ENCODE measurements around the gene SPATA2.
"Not testable (repeated sequence)": the region's sequence is repeated elsewhere in the genome, so short reads cannot be mapped to it uniquely, and the experiment has no call there.

SPATA2 gene

DNA sequence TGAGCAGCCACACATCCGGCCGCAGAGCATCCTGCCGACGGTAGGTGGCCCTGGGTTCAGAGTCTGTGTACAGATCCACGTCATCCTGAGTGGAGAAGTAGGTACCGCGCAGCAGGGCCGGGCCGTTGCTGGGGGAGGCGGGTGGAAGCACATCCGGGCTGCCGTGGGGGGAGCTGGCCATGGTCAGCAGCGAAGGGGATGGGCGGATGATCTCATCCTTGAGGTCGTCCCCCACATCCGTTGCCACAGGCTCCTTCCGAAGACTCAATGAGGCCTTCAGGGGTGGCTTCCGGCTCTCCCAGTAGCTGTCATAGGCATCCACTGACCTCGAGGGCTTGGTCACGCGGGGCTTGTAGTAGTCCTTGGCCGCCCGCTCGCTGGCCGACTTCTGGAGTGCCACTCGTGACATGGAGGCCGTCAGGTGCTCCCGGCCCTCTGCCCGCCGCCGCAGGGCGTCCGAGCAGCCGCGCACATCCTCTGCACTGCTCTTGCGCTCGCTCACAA is 9.2 kb downstream of the SPATA2 start:
- DNase-seq (ENCODE audit: low read depth in 2 of 3, low spot score in 1 of 3) = no peak

DNA sequence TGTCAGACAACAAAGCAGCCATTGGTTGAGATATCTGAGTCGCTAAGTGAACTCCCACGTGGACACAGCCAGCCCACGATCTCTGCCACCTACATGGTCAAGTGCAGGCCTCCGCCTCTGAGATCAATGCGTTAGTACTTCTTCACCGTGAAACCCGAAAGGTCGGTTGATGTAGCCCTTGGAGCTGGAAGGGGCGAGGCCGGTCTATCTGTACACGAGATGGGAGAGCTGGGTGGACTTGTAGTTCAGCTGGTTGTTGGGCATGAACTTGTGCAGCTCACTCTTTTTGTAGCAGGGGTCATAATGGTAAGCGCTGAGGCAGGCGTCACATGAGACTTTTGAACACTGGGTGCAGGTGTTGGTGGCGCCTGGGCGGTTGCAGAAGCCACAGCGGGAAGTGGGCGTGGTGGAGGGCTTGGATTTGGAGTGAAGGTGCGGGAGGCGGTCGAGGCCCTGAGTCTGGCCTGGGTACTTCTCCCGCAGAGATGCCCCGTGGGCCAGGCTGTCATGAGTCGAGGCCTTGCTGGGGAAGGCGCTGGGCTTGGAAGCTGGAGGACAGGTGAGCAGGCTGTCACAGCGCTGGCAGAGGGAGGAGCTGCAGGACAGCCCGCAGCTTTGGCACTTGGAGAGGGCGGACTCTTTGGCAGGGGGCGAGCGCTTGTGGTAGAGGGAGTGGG is 9.8 kb downstream of the SPATA2 start:
- no peak for DNase-seq (ENCODE audit: low read depth in 2 of 3, low spot score in 1 of 3)

DNA sequence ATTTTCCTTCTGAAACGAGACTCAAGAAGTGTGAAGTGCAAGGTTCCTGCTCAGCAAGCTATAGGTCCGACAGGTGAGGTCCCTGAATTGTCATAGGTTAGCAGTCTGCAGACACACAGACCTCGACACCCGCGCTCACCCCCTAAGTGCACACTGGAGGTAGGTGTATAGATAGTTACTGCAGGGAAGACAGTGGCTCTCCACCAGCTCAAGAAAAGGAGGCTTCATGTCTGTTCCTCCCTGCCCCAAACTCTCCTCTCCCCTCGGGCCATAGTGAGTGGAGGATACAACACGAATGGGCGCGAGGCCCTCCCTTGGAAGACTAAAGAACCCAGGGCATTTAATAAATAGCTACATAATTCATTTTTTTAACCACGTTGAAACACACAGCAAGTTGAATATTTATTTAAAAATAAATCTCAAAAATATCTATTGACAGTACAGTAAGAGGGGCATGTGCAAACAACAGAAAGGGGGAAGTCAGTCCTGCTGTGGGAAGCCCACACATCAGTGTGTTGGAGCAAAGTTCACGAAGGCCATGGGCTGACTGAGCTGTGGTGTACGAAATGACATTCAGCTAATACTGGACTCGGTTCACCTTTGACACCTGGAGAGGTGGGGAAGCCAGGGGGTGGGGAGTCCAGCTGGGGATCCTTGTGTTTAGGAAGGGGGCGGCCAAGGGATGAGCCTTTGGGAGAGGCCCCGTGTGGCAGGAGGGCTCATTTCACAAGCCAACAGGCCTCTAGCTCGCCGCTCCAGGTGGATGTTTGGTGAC is 10.7 kb downstream of the SPATA2 start:
- DNase-seq (ENCODE audit: low read depth in 2 of 3, low spot score in 1 of 3) = no peak

DNA sequence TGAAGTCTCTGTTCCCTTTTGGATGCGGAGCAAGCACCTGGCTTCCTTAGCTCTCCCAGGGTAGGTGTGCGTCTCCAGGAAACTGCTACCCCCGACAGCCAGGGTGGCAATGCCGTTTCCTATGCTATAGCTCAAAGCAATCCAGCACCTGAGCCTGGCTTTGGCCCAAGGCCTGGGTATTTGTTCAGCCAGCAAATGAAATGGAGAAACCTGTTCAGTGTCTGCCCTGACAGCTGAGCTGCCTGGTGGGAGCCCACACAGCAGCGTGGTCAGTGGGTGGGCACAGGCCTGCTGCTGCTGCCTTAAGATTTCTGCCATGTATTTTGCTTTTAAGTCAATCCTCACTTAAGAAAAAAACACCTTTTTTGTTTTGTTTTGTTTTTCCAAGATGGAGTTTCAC is 13.7 kb downstream of the SPATA2 start:
- no peak for DNase-seq (ENCODE audit: low read depth in 2 of 3, low spot score in 1 of 3)

DNA sequence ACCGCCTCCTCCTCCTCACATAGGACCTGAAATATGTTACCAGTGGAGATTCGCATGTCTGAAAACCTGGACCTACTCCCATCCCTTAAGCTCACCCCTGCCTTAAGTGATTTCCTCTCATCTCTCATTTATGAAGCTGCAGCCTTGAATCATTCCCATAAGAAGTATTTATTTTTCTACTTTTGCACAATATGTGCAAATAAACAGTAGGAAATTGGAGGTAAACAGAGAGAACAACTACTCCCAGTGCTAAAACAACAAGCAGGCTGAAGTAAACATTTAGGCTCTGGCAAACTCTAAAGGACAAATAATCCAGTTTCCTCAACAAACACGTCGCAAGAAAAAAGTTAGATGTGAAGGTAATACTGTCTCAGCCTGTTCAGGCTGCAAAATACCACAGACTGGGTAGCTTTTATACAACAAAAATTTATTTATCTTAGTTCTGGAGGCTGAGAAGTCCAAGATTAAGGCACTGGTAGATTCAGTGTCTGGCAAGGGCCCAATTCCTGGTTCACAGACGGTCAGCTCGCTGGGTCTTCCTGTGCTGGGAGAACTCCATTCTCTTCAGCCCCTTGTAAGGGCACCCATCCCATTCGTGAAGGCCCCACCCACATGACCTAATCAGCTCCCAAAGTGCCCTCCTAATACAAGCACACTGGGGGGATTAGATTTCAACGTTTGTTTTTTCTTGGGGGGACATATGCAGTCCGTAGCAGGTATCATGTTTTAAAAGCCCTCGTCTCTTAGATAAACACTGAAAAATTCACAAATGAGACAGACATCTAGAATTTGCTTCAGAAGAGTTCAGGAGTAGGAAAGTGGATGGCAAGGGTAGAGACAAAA is 15.6 kb downstream of the SPATA2 start:
- no peak for DNase-seq (ENCODE audit: low read depth in 2 of 3, low spot score in 1 of 3)

DNA sequence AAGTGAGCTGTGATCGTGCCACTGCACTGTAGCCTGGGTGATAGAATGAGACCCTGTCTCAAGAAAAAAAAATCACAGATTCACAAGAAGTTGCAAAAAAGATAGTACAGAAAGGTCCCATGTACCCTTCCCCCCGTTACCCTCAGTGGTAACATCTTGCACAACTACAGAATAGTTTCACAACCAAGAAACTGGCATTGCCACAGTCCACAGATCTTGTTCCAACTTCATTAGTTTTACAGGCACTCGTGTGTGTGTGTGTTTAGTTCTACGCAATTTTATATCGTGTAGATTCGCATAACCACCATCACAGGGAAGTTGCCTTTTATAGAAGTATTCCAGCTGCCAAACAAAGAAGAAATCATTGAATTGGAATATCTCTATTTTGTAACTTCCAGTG is 19.1 kb downstream of the SPATA2 start:
- no peak for DNase-seq (ENCODE audit: low read depth in 2 of 3, low spot score in 1 of 3)

DNA sequence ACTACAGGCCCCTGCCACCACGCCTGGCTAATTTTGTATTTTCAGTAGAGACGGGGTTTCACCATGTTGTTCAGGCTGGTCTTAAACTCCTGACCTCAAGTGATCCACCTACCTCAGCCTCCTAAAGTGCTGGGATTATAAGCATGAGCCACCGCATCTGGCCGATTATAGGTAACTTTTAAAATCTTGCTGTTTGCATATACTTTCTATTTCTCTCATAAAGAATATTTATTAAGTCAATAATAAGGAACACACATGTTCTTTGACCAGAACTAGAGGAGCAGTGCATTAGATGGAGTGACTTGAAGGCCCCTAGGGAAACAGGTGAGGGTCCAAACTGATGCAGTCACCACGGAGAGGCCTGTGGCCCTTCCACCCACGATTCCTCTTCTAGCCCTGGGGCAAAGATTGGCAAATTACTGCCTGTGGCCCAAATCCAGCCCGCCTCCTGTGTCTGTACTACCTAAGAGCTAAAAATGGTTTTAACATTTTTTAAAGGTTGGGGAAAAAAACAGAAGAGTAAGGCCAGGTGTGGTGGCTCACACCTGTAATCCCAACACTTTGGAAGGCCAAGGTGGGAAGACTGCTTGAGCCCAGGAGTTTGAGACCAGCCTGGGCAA is 19.7 kb downstream of the SPATA2 start:
- not testable (repeated sequence) for DNase-seq (ENCODE audit: low read depth in 2 of 3, low spot score in 1 of 3)

DNA sequence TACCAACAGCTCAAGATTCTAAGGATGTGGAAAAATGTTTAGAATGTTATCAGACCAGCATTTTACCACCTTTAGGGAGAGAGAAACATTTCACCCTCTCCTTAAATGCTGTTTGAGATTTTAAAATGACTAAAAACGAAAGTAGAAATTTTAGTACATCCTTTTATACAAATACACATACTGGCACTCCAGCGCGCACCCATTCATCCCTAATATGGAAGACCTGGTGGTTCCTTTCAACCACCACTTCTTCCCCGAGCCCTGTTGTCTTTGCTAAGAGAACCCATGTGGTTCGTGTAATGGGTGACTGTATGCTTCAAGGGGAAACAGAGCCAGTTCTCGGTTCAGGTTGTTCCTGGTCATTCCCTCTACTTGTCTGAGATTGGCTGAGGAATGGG is 21.3 kb downstream of the SPATA2 start:
- peak in 2 of 3 donors; percentile 24 to 32 for DNase-seq (ENCODE audit: low read depth in 2 of 3, low spot score in 1 of 3)

DNA sequence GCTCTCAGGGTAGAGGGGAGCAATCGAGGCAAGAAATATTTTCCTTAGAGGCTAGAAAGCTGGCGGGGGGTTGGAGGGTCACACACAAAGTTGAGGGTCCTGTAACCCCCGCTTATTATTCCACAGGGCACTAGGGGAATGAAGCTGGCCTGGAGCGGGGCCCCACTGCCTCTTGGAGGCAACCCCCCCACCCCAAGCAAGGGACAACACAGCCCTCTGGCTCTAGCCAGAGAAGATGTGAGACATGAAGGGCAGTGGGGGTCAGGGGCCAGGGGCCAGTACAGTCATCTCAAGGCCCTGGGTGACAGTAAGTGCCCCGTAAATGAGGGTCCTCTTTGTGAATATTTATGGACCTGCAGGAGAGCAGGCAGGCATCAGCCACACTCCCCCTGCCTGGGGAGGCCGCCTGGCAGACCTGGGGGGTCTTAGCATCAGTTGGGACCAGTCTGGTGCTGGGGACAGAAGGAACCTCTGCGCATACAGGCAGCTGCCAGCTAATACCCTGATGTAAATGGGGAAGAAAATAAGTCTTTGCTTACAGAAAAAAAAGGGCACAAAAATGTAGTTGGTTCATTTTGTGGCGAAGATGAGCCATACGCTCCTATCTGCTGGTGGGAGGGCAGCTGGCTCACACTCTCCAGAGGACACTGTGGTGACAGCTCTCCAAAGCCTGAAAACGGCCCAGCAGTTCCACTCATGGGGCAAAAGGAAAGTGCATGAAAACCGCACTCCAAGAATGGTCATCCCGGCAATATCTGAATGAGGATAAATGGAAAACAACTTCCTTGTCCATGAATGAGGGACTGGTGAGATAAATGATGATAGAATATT is 21.9 kb downstream of the SPATA2 start:
- peak in 2 of 3 donors; percentile 41 to 43 for DNase-seq (ENCODE audit: low read depth in 2 of 3, low spot score in 1 of 3)

DNA sequence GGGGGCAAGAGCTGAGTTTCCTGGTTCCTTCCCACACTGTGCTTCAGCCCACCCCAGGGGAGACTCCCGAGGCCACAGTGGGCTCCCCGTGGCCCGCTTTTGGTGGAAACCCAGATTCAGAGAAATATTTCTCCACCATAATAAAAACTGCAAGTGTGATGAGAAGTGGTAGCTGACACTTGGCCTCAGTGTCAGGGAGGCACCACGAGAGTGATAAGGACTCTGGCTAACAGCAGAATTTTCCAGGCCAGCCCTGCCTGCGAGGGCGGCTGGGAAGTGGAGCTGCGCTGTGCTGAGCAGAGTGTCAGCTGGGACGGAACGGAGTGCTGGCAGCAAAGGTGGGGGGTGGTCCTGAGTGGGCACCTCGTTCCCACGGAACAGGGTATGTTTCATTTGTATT is 22.5 kb downstream of the SPATA2 start:
- DNase-seq (ENCODE audit: low read depth in 2 of 3, low spot score in 1 of 3) = no peak

DNA sequence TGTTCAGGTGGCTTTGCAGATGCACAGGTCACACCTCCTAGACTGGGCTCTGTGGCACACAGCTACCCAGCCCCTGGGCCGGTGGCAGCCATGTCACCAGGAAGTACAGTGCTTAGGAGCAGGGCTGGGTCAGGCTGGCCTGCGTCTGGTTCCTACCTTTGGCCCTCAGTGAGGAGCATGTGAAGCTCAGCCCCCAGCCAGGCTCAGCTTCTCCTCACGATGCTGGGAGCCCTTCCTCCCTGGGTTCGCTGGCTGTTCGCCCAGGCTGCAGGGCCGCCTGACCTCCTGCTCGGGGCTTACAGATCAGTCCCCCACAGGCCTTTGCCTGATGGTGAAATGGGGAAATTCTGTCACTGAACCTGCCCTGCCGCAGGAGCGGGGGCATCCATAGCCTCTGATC is 23.1 kb downstream of the SPATA2 start:
- no peak for DNase-seq (ENCODE audit: low read depth in 2 of 3, low spot score in 1 of 3)

DNA sequence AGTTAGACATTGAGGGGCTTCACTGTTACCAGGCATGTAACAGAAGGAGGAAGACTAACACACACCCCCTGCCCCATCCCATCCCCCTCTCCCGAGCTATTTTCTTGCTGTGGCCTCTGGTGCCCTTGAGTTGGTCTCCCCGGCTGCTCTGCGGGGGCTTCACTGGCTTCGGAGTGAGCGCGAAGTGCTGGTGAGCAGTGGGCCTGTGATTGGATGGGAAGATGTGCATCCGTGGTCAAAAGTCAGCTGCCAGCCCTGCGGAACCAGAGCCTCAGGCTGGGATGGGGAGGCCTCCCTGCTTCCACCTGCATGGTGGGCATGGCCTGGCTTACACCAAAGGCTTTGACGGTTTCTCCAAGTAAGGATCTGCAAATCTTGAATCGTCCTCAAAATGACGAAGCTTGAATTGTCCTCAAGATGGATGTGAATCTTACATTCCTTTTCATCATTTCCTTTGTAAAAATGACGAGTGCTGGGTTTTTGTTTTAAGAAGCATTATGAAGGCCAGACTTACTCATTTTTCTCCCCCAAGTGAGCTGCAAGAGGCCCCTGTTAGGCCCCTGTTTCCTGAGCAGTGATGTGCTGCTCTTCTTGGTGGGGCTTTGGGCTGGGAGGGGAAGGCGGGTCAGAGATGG is 23.7 kb downstream of the SPATA2 start:
- DNase-seq (ENCODE audit: low read depth in 2 of 3, low spot score in 1 of 3) = no peak

DNA sequence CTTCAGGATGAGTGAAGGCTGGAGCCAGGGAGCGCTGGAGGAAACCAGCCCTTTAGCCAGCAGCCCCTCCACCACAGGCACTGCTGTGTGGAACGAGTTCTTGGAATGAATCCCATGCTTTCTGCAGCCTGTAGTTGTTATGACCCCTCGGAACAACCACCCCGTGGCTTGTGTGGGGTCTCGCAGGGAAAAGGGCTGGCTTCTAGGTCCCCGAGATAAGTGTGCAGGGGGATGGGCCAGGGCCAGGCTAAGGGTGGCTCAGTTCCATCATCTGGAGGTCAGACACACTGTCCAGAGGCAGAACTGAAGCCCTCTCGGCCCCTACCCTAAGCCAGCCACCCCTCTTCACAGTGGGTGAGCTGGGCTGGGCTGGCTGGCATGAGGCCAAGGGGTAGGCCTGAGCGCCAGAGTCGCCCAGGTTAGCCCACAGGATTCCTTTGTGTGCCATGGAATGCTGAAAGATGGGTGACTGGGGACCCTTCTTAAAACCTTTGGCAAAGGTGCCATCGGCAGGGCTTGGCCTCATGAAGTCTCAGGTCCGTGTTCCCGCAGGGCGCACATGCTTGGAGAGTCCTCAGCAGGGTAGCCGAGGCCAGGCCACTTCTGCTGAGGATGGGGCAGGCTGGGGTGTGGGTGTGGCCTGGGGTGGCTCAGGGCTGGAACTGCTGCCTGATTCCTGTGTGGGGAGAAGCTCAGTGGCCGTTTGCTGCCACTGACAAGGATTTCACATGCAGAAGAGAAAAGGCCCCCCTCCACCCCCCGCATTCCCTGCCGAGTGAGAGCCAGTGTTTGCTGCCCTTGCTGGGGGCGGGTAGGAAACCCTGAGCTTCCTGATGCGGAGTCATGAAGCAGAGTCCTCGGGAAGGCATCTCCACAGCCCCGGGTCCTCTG is 24.6 kb downstream of the SPATA2 start:
- no peak for DNase-seq (ENCODE audit: low read depth in 2 of 3, low spot score in 1 of 3)

DNA sequence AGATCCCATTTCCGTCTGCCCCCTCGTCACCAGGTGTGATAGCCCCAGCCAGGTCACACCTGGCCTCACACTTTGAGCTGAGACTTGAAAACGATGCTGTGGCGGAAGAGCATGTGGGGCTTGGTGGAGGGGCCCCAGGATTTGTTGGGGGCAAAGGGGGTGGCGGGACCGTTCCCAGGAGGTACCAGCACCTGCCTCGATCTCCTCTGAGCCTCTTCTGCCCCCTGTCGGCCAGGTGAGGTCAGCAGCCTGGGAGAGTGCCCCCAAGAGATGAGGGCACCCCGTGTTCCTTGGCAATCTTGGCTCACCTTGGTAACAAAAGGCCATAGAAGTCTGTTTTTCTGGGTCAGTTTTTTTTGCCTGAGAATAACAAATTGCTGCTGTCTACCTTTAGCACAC is 25.4 kb downstream of the SPATA2 start:
- no peak for DNase-seq (ENCODE audit: low read depth in 2 of 3, low spot score in 1 of 3)

DNA sequence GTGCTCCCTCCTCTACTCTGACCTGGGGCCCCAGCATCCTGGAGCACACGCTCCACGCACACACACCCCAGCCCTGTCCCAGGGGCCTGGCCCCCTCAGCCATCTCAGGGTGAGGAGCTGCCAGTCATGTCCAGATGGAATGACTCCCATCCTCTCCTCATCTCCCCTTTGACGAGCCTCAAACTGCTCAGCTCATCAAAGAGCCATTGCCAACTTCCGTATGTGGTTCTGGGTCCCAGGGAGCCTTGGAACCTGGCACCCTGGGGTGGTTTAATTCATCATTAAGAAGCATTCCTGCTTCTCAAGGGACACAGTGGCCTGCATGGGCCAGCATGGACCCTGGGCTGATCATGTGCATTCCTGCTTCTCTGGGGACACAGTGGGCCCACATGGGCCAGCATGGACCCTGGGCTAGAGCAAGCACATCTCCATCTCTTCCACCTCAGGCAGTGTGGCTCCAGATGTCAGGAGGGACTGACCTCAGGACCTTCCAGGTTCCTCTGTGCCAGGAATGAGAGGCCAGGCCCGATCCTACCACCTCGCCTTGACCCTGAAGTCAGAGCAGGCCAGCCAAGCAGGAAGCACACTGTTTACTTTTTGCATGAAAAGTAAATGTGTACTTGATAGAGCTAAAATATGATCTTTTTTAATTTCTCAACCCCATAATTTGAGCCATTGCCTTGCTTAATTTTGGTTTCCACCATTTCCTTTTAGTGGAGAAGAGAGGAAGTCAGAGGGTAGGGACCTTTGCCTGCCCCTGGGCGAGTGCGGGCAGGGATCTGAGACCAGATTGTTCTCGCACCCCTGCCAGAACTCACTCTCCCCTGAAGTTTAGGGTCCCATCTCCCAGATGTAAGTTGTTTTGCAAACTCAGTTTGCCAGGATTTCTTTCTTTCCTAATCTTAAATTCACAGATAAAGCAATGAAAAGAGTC is 26.1 kb downstream of the SPATA2 start:
- DNase-seq (ENCODE audit: low read depth in 2 of 3, low spot score in 1 of 3) = no peak

DNA sequence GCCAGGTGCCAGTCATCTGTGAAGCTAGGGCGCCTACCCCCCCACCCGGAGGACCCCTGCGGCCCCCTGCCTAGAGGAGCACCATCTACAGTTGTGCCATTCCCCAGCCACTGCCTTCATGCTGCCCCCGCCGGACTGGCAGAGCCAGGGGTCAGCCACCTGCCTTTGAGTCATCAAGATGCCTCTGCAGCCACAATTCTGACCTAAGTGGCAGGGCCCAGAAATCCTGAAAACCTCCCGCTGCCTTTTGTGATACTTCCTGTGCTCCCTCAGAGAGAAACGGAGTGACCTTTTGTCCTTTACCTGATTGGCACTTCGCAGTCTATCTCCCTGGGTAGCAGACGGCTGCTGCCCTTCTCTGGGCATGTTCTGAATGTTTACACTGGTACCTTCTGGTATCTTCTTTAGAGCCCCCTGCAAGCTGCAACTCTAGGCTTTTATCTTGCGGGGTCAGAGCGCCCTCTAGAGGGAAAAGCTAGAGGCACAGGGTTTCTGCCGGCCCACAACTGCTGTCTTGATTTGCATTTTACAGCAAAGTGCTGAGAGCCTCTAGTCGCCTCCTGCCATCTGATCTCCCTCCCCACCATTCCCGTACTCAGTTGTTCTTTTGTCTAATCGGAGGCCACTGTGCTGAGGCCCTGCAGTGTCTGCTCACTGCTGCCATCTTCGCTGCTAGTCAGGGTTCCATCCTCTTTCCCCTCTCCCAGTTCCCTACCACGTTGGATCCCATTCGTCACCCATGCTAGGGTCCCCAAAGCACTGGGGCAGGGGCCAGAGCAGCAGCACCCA is 26.9 kb downstream of the SPATA2 start:
- peak; percentile 40 to 57 (median 42) for DNase-seq (ENCODE audit: low read depth in 2 of 3, low spot score in 1 of 3)
